CD4-positive, alpha-beta T cell (primary cell): ENCODE measurements around the gene CHKA. TPM values are rescaled to one million over a fixed set of nuclear protein-coding genes. Genes with fewer than 3 reads are reported as not detected.
A peak's percentile ranks its signal among the peaks of the same experiment; 100 is the strongest.

ENCODE experiments used
- ATAC-seq: fragments of 200-7000 bp; cut with Tn5 transposase; one replicate; pipeline ENCODE4 v1.10.0; 2022; ENCODE audit warnings: mild to moderate bottlenecking; ENCODE audit not compliant: poor library complexity
- CTCF ChIA-PET: fragments of 350-600 bp; sonication (Branson Sonifier 250); formaldehyde crosslinking; loops from one replicate; lab custom pipeline; 2021; ENCODE audit warnings: antibody characterized with exemption, inconsistent platforms; lab: Charles Lee
- POLR2A ChIA-PET: fragments of 350-600 bp; sonication (Branson Sonifier 250); formaldehyde crosslinking; loops from one replicate; lab custom pipeline; 2021; ENCODE audit warnings: antibody characterized with exemption, inconsistent platforms; lab: Charles Lee
- DNase-seq, 14 experiments: peaks; one replicate each; pipeline ENCODE4 v3.0.0-alpha.2; 2013 to 2020; ENCODE audit warnings: mixed read lengths in 2 of 14
- H3K27ac ChIP-seq, 2 donors: one replicate each; pipeline versions ENCODE4 v1.5.1 to v1.7.0; 2013; ENCODE audit warnings: low read length in 2 of 2, low read depth in 1 of 2, mild to moderate bottlenecking in 1 of 2
- H3K27me3 ChIP-seq, 2 experiments: 1 replicate in 1 of 2; 2 replicates in 1 of 2; pipeline versions ENCODE4 v1.6.1 to v1.7.0; 2013; ENCODE audit warnings: low read length in 2 of 2, control low read depth in 1 of 2, mild to moderate bottlenecking in 1 of 2, moderate library complexity in 1 of 2; ENCODE audit not compliant: insufficient read depth in 2 of 2, control insufficient read depth in 1 of 2
- H3K36me3 ChIP-seq: one replicate; pipeline ENCODE4 v1.6.1; 2013; ENCODE audit warnings: low read length, control low read depth; ENCODE audit not compliant: insufficient read depth
- H3K4me1 ChIP-seq: one replicate; pipeline ENCODE4 v1.6.1; 2013; ENCODE audit warnings: low read length, control low read depth; ENCODE audit not compliant: insufficient read depth
- H3K4me3 ChIP-seq: one replicate; pipeline ENCODE4 v1.5.1; 2013; ENCODE audit warnings: mild to moderate bottlenecking, low read length, moderate library complexity
- H3K9me3 ChIP-seq, 2 experiments: 1 replicate in 1 of 2; 2 replicates in 1 of 2; pipeline versions ENCODE4 v1.6.1 to v1.7.0; 2013; ENCODE audit warnings: low read length in 2 of 2, mild to moderate bottlenecking in 2 of 2, control low read depth in 1 of 2, moderate library complexity in 1 of 2; ENCODE audit not compliant: control insufficient read depth in 1 of 2, insufficient read depth in 1 of 2
- H3K27ac Mint-ChIP-seq: one replicate; pipeline ENCODE4 v1.8.0; 2020; ENCODE audit warnings: mixed read lengths
- H3K27me3 Mint-ChIP-seq: one replicate; pipeline ENCODE4 v1.8.0; 2021; ENCODE audit warnings: mixed read lengths
- H3K36me3 Mint-ChIP-seq: one replicate; pipeline ENCODE4 v1.8.0; 2021; ENCODE audit warnings: low read depth, mixed read lengths
- H3K4me1 Mint-ChIP-seq: one replicate; pipeline ENCODE4 v1.8.0; 2021; ENCODE audit warnings: low read depth, mixed read lengths
- H3K4me3 Mint-ChIP-seq: one replicate; pipeline ENCODE4 v1.8.0; 2020; ENCODE audit warnings: mild to moderate bottlenecking, mixed read lengths
- H3K9me3 Mint-ChIP-seq: one replicate; pipeline ENCODE4 v1.8.0; 2020; ENCODE audit warnings: mixed read lengths
- CTCF ChIP-seq: fragments of 200-600 bp; IDR thresholded peaks from one replicate; pipeline ENCODE4 v1.8.0; 2022; ENCODE audit warnings: antibody characterized with exemption, mild to moderate bottlenecking
- intact Hi-C, 2 experiments: fragments of 100-400 bp; cut with DNase I in 1 of 2; cut with micrococcal nuclease in 1 of 2; formaldehyde crosslinking; loops; one replicate each; pipeline versions ENCODE4 v1.15.1 to v1.9.0; 2023 to 2025; cut with DNase I, micrococcal nuclease
- microRNA-seq: library from miRNA; unstranded; fragments of <30 nt; microRNA quantifications from one replicate; pipeline ENCODE4 v1.2.0, GENCODE V29; 2021; ENCODE audit warnings: borderline microRNAs expressed, borderline replicate concordance
- total RNA-seq, 174 experiments: library from RNA in 2 of 174; stranded (reverse) in 2 of 174; gene quantifications; one replicate each; pipeline ENCODE4 v1.2.3 and lab custom pipeline; 2021 to 2026

CHKA gene
- total RNA-seq, 2 experiments from 2014 or later: 30.1 to 31.4 TPM

GRCh38 chr11:68002938-68003845 lies 118.0 kb downstream of the CHKA start:
- Mint-ChIP-seq H3K27ac (peak overlapping the region; percentile 76), H3K27me3 (no peaks in the 10 kb centered on the region), H3K36me3 (no peaks in the 10 kb centered on the region), H3K9me3 (no peaks in the 10 kb centered on the region), H3K4me1 (peaks cover 28% of the 10 kb centered on the region), H3K4me3 (peak overlapping the region; percentile 84)
- intact Hi-C loops: loop anchor here in 1 of 2 experiments (10.0 kb wide), 1 partner anchor 202 kb away; no protein-coding TSS in a partner anchor
- Histone ChIP-seq H3K27ac (no peak overlapping the region), H3K27me3 (no peaks in the 10 kb centered on the region), H3K9me3 (no peaks in the 10 kb centered on the region), H3K4me1 (peaks cover 40% of the 10 kb centered on the region), H3K4me3 (peak overlapping the region; percentile 53), H3K36me3 (no peaks in the 10 kb centered on the region)
- ATAC-seq: peak; percentile 89
- CTCF ChIA-PET: interaction anchor here (1.1 to 1.9 kb wide), 2 partner anchors 9 to 48 kb away, joined by 3 to 4 read pairs; no protein-coding TSS in a partner anchor
- no peak for TF ChIP-seq CTCF
- POLR2A ChIA-PET: interaction anchor here (0.7 kb wide), 1 partner anchor 9 kb away, joined by 3 read pairs; no protein-coding TSS in a partner anchor
- DNase-seq: peak; percentile 37 to 83 (median 61)

Small RNA genes within 50 kb of the gene (microRNA-seq; reads per million reads assigned to microRNA genes)
- not detected for gene MIR4691
- gene MIR6753: not detected
- gene MIR7113: 0.81 reads per million

Other genes with a start within 250 kb of the CHKA start
- 10 to 100 TPM; 21.3 to 22.0 TPM for gene UNC93B1, start 117.3 kb downstream of the CHKA start, total RNA-seq
- under 1 TPM; 0.34 to 0.44 TPM for gene ALDH3B1, start 111.1 kb downstream of the CHKA start, total RNA-seq
- 10 to 100 TPM; 70.5 to 72.5 TPM for gene NDUFS8, start 90.7 kb downstream of the CHKA start, total RNA-seq
- 100 to 1,000 TPM; 202 to 207 TPM for gene TCIRG1, start 82.4 kb downstream of the CHKA start, total RNA-seq
- 10 to 100 TPM; 22.5 to 23.3 TPM for gene KMT5B, start 91.9 kb upstream of the CHKA start, total RNA-seq
- gene C11orf24, start 150.6 kb upstream of the CHKA start, total RNA-seq: 1 to 10 TPM; 8.0 to 8.5 TPM
- 1 to 10 TPM; 2.0 to 2.9 TPM for gene LRP5, start 191.2 kb upstream of the CHKA start, total RNA-seq